ENCODE results near the gene RBMS3.
"Not testable (repeated sequence)": the region's sequence is repeated elsewhere in the genome, so short reads cannot be mapped to it uniquely, and the experiment has no call there.

Gene RBMS3

DNA sequence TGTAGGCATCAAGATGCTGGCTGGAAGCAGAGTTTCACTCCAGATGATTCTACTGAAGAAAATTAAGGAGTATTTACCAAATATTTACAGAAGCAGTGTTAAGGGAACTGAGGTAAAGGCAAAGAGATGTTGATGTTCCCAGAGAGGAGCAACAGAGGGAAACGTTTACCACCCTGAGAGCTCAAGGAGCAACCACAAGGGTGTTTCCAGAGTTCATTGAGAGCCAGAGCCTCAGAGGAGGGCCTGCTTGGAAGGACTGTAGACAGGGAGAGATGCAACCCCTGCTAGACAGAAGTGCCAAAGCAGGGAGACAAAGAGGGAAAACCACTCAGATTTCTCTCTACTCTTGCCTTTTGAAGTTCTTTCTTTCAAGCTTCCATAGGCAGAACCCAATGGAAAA is 474.5 kb downstream of the RBMS3 start:
- FAIRE-seq, result no peak

DNA sequence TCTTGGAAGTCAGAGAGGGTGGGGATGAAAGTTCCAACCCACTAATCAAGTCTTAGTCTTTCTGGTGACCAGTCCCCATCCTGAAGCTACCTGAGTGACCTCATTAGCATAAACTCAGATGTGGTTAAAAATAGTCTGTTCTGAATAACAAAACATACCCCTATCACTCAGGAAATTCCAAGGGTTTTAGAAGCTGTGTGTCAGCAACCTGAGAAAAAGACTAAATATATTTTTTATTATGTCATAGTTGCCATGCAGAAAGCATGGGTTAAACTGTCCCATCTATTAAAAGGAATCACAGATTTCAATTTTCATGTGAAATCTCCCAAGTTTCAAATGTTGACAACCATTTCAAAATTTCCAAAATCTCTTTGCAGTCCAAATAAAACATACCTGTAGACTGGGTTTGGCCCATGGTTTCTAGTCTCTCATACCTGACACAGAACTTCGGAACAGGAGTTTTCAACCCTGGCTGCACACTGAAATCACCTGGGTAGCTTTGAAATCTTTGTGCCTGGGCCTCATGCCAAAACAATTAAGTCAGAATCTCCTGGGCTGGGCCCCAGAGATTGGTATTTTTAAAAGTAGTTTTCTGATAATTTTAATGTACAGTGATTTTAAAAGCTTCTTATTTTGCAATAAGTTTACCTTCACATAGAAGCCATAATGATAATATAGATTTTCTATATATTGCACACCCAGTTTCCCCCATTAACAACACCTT is 476.3 kb downstream of the RBMS3 start:
- no peak for FAIRE-seq

DNA sequence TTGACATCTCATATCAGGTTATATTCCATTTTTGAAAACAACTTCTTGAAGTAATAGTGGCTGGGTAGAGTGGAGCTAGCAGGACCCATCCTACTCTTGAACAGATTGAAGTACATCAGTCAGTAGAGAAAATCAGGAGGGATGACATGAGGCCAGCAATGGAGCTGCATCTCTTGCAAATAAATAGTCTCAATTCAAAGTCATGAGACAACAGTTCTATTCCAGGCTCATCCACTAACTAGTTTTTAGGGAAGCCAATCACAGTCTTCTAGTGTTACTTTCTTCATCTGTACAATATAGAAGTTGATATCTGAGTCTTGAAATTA is 477.2 kb downstream of the RBMS3 start:
- no peak for FAIRE-seq

DNA sequence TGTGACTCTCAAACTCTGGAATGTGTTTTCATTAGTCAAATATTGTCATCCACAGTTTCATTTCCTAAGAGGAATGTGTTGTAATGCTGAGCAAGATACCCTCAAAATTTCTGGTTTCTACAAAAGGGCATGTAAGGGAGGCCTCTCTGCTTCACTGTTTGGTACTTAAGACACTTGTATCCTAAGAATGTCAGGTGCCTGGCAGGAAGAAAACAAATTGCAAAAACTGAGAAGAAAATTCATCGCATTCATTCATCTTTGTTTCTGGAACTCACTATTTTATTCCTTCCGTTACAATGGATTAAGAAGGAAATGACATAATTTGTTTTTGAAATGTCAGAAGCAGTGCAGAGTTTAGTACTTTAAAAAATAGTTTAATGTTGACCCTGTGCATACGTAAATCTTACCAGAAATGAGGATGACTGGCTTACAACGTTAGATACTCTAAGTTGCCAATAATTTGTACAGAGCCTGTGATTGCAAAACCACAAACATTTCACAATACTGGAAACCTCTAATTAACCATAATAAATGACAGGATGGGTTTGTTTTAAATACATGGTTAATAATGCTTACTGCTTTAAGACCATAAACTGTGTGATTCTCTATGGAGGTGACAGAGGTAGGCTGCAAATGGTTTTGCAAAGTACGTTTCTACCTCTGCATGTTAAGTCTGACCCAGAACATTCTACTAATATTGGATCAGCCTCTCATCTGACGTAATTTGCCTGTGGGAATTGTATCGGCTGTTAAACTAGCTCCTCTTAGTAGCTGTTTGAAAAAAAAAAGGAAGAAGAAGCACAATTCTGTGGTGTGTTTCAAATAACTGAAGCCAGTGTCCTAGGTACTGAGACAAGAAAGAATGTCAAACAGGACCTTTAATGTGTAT is 477.8 kb downstream of the RBMS3 start:
- no peak for FAIRE-seq

DNA sequence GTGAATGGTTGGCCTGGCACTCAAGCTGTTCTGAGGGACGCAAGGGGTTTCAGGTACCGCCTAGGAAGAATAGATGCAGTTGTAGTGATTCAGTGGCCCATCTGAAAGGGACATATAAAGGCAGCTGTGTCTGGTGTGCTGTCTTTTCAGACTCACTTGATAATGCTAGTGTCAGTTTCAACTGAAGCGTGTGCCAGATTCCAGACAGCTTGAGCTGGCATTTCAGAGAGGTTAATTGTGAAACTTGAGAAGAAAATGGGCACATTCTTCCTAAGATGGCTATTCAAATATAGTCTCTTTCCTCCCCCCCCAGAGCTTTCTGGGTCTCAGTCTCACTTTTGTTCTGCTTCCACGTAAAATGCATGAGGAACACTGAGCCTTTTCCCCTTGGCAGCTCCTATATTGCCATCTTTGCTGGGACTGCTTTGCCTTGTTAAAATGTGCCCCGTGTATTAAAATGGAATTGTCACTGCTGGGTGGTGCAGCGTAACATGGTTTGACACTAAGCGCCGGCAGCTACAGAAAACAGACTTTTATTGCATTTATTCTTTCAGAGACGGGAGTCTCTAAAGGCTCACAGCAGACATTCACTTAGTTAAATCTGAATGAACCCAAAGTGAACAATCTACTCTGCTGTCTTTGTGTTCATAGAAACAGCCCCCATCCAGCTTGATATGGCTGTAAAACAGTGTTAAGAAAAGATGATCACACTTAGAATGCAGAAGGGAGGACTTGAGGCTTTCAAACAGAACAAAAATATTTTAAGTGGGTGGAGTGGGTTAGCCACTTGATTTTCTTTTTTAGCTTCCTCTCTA is 478.7 kb downstream of the RBMS3 start:
- no peak for FAIRE-seq

DNA sequence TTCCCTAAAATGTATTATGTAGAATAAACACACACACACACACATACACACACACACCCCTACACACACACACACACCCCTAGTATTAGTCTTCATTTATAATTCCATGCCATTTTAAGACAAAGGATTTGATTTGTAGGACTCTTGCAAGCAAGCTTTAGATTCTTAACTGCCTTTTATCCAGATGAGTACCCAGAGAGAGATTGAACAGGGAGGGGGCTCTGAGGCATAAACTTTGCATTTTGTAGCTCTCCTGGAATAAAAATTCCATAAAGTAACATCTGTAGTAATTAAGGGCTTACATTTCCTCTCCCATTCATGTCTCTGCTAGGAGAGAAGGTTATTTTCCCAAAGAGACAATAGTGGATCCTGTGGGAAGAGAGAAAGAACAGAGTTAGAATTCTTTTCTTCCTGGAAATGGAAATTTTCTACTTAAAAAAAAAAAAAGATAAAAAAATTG is 479.4 kb downstream of the RBMS3 start:
- FAIRE-seq, result no peak

DNA sequence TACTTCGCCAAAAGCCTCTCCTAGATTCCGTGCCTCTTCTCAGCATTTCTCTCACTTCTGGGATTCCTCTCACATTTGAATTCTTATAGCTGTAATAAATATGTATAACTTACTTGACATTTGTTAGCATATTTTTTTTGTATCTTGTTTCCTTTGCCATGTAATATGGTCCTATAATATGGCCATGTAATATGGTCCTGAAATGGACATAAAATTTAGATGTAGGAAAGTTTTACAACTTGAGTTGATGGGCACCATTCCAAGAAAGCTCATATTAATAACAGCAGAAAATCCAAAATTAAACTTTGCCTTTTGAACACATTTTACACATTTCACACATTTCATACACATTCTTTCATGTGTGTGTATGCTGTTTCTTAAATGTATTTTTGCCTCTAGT is 480.6 kb downstream of the RBMS3 start:
- FAIRE-seq, result no peak

DNA sequence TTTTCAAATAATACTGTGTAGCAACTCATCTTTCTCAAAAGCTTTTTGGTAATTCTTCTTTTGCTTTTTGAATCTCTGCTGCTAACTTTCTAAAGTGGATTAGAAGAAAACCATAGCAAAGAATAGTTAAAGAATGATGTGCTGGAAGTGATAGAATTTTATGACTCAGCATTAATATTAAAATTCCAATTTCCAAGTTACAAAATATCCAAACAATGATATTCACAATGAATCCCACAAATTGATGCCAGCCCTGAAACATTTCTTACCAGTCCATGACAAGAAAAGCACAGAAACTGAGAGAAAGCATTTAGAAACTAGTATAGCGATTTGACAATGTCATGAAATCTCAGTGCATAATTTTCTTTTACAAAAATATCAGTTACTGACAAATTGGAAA is 482.2 kb downstream of the RBMS3 start:
- no peak for FAIRE-seq

DNA sequence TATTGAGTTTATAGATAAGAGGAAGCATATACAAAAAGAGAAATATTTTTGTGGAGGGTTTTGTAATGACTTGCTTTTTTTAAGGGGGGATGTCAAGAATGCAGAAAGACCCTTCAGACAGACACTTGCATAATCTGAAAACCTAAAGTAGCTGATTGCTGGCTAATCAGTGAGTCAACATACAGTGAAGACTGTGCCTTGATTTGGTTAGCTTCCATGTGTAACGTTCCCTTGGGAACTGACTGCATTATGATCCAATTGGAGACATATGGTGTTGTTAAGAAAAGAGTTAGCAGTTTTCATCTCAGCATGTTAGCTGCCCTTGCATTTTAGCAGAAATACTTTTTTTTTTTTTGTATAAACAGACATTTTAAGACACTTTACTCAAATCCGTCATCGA is 483.2 kb downstream of the RBMS3 start:
- FAIRE-seq, result no peak

DNA sequence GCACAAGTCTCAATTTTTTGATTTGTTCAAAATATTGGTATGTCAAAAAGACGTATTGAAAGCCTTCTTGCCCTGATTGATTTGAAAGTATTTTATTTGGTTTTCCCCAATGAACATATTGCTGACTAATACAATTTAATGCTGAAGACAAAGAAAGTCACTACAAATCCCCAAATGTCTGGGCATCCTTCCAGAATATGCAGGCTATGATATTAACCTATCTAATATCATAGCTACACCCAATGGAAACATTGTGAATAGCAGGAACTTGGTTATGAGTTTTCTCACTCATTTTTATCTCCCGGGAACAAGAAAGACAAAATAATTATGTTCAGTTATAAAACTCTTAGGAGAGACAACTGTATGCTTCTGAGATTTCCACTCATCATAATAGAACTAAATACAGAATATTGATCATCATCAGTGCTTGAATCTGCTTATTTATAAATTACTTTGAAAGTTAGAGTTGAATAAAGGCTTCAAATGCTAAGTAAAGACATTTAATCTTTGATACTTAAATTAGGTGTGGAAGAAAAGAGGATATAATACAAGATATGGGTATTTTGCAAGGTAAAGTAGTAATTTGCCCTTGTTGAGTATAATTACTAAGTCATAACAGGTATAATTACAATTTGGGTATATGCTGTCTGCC is 483.9 kb downstream of the RBMS3 start:
- FAIRE-seq, result no peak

DNA sequence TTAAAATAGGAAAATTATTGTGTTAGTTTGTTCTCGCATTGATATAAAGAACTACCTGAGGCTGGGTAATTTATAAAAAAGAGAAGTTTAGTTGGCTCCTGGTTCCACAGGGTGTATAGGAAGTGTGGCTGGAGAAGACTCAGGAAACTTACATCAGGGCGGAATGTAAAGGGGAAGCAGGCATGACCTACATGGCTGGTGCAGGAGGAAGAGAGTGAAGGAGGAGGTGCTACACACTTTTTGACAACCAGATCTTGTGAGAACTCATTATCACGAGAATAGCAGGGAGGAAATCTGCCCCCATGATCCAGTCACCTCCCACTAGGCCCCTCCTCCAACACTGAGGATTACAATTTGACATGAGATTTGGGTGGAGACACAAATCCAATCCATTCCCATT is 490.7 kb downstream of the RBMS3 start:
- no peak for FAIRE-seq

DNA sequence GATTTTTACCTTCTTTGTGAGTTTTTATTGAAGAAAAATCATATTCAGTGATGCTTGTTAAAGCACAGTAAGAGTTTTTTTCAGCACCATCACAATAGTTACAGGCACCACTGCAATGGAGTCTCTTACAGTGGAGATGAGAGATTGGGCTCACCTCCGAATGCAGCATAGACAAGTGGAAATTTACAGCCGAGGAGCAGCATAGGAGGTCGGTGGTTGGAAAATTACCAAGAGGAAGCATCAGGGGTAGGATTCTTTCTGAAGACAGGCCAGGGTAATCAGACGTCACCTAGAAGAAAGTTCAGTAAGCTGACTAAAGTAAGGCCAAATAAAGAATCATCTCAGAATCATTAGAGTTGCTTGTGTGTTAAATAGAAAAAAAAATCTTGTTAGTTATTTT is 491.6 kb downstream of the RBMS3 start:
- no peak for FAIRE-seq

DNA sequence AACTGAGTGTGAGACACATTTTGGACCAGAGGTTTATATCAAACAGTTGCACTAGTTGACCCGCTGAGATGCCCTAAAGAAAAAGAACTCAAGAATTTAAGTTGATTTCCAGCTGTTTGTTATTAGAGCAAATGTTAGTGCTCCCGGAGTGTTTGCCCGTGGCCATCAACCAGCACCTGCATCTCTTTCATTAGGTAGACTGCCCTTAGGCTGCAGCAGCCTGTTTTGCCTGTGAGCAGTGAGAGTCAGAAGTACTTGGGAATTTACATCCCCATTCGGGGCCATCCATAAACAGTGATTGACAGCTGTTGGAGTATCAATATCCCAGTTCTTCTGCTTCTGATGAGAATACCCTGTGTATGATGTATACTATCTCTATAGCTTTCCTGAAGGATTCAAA is 492.6 kb downstream of the RBMS3 start:
- FAIRE-seq, result no peak

DNA sequence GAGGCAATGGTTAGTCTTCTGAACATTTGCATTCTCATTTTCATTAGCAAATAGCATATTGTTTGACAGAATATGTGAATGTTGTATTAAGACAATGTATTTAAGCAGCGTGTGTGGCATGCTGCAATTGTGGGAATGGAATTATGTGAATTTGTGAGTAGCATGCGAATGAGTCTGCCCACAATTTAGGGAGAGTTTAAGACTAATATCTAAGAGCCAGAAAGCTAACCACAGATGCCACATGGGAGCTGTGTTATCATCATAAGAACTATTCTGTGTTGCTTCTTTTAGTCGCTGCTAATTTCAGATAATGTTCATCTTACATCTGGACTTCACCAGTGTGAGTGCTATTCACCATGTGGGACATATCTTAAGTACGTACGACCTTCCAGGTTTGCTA is 494.5 kb downstream of the RBMS3 start:
- FAIRE-seq, result no peak

DNA sequence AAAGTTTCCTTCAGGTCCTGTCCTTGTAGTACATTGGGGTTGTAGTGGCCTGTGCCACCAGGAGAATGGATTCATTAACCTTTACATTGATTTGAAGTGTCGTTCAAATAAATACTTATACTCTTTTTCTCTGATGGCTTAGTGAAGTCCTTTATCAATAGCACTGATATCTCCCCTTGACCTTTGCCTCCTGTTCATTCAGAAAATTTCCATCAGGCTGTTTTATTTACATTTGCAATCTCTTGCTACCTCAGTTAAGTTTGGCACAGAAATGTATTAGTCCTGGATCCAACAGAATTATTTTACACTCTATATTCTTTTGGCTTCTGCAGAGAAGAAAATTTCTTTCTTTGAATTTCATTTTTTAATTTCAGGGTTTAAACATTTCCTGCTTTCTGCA is 497.0 kb downstream of the RBMS3 start:
- FAIRE-seq, result no peak

DNA sequence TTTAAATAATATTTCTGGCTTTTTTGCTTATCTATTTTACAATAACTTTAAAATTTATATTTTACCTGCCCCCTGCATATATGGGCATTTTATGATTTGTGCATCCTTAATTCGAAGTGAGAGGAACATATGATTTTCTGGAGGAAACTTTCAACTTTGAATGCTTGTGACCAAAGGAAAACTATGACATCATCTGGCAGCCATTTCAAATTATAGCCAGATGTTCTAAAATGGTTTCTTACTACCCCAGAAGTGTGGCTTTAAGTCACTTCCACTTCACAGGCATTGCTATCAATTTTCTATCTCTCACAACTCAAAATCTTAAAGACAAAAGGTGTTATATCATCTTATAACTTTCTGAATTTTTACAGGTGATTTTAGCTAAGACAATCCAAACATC is 508.8 kb downstream of the RBMS3 start:
- FAIRE-seq, result no peak

DNA sequence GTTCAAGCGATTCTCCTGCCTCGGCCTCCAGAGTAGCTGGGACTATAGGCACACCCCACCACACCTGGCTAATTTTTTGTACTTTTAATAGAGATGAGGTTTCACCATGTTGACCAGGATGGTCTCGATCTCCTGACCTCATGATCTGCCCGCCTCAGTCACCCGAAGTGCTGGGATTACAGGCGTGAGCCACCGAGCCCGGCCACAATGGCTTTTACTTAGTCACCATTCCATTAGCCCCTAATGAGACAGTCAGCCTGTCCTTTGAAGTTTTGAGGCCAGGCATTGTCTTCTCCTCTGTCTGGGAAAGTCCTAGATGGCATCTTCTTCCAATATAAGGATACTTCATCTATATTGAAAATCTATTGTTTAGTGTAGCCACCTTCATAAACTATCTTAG is 515.9 kb downstream of the RBMS3 start:
- no peak for FAIRE-seq

DNA sequence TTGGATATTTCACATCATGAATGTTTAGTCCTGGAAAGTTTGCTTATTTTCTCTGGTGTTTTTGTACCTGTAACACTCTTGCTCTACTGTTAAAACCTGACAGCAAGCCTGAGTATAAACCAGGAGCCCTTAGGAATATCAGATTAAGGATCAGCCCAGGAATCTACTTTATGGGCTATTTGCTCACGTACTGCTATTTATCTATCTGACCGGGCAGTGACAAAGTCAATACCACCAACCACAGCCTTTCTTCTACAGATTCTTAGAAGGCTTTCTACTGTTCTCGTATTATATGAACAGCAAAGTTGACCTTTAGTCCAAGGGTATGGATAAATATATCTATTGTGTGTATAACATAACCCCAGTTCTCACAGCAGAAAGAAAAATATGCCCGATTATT is 521.2 kb downstream of the RBMS3 start:
- FAIRE-seq, result no peak

DNA sequence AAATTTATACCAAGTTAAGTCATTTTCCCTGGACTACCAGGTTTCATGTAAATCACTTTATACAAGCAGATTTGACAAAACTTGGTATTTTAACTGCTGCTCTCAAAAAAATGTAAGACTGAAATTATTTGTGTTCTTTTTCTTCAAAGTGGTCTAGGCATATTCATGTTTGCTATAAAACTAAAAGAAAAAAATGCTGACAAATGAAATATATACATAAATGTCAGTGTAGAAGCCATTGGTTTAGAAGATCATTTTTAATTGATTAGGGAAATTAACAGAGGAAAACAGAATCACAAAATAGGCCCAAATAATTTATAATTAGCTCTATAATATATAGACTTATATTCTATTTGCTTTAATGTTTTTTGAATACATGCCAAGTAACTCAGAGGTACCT is 523.2 kb downstream of the RBMS3 start:
- FAIRE-seq, result no peak

DNA sequence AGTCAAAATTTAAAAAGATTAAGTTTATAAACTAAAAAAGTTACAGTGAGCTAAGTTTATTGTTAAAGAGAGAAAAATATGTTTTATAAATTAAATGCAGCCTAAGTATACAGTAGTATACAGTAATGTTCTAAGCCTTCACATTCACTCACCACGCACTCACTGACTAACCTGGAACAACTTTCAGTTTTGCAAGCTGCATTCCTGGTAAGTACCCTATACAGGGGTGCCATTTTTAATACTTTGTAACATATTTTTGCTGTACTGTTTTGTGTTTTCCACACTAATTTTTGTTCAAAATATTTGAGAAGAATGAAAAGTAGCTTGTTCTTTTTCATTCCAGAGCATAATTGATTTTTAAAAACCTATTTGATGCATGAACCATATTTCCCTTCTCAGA is 524.9 kb downstream of the RBMS3 start:
- no peak for FAIRE-seq

DNA sequence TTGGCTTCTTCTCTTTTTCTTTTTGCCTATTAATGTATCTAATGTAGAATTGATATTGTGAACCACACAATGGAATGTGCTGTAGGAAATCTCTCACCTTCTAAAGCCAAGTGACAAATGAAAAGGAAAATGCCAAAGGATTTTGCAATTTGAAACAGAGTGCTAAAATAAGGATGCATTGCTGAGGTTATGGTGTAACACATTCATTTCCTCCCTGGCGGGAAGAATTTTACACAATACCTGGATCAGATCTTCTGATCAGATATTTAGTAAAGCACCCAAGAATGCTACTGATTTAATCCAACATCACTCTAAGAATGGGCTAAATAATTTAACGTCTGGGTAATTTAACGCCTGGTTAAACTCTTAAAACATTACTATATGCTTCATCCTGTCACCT is 527.5 kb downstream of the RBMS3 start:
- not testable (repeated sequence) for FAIRE-seq

DNA sequence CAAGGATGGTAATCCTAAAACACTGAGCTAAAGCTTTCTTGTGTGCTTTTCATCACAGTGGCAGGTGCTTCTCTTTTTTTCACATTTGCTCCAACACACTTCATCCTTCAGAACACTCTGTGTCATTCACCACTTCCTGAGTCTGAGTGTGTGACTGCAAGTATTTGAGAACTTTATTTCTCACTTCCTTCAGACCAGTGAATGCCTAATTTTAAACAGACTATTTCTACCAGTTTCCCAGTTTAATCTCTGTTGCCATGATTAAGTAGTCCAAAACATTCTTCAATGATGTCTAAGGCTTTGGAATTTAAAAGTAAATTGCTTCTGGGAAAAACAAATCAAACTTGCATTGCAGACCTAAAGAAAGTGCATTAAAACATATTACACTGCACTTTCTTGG is 541.2 kb downstream of the RBMS3 start:
- FAIRE-seq, result no peak

DNA sequence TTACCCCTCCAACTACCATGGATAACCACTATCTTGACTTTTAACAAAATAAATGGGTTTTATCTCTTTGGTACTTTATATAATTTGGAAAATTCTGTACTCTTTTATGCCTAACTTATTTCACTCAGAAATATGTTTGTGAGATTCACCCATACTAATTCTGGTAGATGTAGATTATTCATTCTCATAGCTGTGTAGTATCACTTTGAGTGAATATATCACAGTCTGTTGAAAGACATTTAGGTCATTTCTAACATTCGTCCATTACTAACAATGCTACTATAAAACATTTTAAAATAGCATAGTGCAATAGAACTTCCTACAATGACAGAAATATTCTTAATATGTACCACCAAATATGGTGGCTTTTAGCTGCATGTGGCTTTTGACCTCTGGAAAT is 542.4 kb downstream of the RBMS3 start:
- FAIRE-seq, result no peak
